GM19240 (cell line): ENCODE results near the gene ATAD3C.
"Not testable (repeated sequence)": the region's sequence is repeated elsewhere in the genome, so short reads cannot be mapped to it uniquely, and the experiment has no call there.

Experiments
- DNase-seq: peaks from one replicate; pipeline ENCODE4 v3.0.0; 2011; ENCODE audit warnings: low spot score; ENCODE audit not compliant: insufficient read length

ATAD3C gene

GRCh38 chr1:1442069-1442770 is 7.3 kb upstream of the ATAD3C start:
- no peak for DNase-seq

DNA sequence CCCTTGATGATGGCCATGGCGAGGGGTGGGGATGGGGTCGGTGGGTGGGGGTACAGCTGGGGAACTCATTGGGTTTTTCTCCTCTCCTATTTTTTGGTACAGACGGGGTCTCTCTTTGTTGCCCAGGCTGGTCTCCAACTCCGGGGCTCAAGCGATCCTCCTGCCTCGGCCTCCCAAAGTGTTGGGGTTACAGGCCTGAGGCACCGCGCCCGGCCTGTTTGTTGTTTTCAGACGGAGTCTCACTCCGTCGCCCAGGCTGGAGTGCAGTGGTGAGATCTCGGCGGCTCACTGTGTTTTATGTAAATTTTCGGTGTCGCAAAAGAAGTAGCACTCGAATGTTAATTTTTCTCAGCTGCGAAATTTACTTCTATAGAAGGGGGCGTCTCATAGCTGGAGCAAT is 2.9 kb upstream of the ATAD3C start:
- not testable (repeated sequence) for DNase-seq

DNA sequence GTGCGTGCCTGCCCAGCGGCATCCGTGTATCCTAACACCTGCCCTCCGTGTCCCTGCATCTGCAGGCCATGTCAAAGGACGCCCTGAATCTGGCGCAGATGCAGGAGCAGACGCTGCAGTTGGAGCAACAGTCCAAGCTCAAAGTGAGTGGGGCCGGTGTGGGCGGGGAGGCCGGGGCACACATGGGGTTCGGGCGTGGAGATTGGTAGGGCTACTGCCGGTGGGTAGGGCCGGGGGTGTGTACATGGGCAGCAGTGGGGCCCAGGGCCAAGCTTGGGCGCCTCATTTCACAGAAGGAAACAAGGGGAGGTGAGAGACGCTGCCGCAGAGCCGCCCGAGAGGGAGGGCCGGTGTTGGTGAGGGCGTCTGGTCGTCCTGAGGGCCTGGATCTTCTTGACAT is 1.1 kb downstream of the ATAD3C start:
- DNase-seq: not testable (repeated sequence)

- DNase-seq: no peak
These were observed 2.3 kb downstream of the ATAD3C start for GRCh38 chr1:1451696-1452364.

GRCh38 chr1:1452365-1452739 is 2.9 kb downstream of the ATAD3C start:
- not testable (repeated sequence) for DNase-seq

- DNase-seq: no peak
These were observed 3.4 kb downstream of the ATAD3C start for GRCh38 chr1:1452882-1453281.

DNA sequence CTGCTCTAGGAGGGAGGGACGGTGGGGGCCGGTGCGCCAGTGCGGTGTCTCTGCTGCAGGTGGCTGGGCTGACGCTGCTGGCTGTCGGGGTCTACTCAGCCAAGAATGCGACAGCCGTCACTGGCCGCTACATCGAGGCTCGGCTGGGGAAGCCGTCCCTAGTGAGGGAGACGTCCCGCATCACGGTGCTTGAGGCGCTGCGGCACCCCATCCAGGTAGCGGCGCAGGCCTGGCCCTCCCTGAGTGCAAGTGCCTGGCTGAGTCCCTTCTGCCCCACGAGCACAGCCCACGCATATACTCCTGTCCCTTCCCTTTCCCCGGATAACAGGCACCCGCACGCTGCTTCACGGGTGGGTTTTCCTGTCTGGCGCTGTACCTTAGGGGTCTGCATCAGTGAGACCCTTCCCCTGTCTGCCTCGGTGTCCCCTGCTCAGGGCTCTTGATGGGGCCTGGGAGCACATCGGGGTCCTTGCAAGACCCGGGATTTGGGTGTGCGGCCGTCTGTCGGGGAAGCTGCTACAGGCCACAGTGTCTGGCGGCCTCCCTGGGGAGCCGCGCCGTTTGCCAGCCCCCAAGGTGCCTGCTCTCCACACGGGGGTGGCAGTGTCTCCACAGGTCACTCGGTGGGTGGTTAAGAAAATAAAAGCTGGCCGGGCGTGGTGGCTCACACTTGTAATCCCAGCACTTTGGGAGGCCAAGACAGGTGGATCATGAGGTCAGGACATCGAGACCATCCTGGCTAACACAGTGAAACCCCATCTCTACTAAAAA is 5.0 kb downstream of the ATAD3C start:
- DNase-seq: not testable (repeated sequence)

GRCh38 chr1:1455366-1455884 is 5.9 kb downstream of the ATAD3C start:
- no peak for DNase-seq

- DNase-seq: not testable (repeated sequence)
These were observed 6.4 kb downstream of the ATAD3C start for GRCh38 chr1:1455934-1456333.

GRCh38 chr1:1456683-1457255 is 7.3 kb downstream of the ATAD3C start:
- DNase-seq: not testable (repeated sequence)

DNA sequence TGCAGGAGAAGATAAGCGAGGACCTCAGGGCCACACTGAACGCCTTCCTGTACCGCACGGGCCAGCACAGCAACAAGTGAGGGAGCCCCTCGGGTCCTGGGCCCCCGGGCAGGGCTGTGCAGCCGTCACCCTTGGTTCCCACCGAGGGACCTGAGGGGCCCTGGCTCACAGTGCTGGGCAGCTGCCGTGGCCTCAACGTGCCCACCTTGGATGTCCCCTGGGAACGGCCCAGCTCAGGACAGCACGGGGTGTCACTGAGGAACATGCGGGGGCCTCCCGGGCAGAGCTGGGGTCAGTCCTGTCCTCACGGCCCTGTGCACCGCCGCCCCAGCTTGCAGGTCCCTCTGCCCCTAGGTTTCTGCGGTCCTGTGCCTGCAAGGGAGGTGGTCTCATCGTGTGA is 9.7 kb downstream of the ATAD3C start:
- not testable (repeated sequence) for DNase-seq

DNA sequence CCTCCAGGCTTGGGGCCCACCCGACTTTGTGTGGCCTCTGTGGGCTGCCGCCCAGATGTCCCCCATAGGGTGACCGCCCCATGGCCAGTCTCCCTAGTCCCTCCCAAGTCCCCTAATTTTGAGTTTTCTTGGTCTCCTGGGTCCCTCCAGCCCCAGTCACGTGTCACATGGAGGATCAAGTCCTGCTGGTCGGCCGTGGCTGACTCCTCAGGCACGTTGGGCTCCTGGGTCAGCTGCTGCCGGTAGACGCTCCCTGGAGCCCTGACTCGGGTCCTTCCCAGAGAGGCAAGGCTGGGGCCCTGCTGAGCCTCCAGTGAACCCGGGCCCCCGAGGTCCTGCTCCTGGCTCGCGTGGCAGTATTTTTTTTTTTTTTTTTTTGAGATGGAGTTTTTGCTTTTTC is 10.2 kb downstream of the ATAD3C start:
- not testable (repeated sequence) for DNase-seq

DNA sequence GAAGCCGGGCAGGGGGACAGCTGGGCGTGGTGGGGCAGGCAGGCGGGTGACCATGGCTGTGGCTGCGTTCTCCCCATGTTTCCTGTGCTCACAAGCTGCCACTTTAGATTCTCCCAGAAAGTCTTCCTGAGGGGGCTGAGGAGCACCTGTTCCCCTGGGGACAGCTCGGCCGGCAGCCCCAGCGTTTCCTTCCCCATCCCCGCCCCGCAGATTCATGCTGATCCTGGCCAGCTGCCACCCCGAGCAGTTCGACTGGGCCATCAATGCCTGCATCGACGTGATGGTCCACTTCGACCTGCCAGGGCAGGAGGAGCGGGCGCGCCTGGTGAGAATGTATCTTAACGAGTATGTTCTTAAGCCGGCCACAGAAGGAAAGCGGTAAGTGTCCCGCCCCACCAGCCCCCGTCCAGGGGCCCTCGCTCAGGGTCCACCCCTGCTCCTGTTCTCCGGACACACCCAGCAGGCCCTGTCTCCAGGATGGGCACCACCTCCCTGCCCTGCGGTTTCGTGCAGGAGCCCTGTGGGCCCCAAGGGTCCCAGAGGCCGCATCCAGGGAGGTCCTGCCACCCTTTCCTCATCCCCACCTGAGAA is 11.1 kb downstream of the ATAD3C start:
- DNase-seq: no peak

GRCh38 chr1:1461721-1462317 is 12.3 kb downstream of the ATAD3C start:
- no peak for DNase-seq

DNA sequence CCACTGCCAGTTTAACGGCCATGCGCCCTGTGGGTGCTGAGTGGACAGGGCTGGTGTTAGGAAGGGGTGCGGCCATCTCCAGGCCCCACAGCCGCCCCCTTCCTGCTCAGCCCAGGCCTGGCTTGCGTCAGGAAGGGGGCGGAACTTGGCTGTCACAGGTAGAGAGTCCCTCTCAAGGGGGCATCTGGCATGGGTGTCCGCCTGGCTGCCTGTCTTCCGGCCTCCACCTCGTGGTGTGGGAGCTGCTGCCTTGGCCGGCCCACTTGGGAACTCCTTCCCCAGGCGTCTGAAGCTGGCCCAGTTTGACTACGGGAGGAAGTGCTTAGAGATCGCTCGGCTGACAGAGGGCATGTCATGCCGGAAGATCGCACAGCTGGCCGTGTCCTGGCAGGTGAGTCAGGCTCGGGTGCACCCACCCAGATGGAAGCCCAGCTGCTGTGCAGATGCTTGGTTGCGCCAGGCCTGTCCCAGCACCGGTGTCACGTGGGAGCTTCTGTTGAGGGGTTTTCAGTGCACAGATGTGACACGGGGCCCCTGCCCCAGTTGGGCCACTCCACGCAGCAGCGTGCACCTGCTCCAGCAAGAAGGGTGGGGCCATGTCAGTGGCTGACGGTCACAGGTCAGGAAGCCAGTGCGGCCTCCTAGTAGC is 13.0 kb downstream of the ATAD3C start:
- DNase-seq: no peak

DNA sequence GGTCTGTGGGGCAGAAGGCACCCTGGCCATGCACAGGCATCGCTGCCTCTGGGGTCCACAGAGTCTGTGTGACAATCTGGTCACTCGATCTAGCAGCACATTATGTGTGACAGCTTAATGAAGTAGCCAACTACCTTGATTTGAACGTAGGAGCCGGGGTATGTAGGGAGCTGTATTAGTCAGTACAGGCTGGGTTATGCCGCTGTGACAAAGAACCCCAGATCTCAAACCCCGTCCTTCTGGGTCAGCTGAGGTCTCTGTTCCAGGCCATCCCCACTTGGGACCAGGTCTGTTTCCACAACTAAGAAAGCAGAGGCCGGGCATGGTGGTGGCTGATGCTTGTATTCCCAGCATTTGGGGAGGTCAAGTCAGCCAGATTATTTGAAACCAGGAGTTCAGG is 13.8 kb downstream of the ATAD3C start:
- no peak for DNase-seq

DNA sequence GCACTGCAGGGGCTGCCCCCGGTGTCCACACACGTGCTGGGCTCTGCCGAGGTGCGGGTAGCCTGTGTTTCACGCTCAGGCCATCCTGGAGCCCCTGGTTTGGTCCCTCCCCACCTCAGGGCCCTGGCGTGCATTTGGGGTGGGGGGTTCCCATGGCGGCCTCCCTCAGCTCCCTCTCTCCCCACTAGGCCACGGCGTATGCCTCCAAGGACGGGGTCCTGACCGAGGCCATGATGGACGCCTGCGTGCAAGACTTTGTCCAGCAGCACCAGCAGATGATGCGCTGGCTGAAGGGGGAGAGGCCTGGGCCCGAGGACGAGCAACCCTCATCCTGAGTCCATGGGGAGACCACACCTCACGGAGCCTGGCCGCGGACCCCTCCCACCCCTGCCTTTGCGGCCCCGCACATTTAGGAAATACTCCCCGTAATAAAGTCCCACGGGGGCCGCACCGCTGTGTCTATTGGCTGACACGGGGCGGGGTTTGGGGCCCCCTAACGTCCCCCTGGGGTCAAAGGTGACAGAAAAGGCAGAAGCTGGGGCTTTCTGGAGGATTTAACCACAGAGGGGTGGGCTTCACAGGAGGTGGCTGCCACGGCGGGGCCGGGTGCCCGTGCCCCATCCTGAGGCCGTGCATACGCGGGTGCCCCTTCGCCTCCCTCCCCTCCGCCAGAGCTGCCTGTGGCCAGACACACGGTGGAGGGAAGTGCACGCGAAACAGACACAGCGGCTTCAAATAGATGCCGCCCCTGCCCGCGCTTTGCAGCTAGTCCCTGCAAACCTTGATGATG is 18.9 kb downstream of the ATAD3C start:
- not testable (repeated sequence) for DNase-seq

DNA sequence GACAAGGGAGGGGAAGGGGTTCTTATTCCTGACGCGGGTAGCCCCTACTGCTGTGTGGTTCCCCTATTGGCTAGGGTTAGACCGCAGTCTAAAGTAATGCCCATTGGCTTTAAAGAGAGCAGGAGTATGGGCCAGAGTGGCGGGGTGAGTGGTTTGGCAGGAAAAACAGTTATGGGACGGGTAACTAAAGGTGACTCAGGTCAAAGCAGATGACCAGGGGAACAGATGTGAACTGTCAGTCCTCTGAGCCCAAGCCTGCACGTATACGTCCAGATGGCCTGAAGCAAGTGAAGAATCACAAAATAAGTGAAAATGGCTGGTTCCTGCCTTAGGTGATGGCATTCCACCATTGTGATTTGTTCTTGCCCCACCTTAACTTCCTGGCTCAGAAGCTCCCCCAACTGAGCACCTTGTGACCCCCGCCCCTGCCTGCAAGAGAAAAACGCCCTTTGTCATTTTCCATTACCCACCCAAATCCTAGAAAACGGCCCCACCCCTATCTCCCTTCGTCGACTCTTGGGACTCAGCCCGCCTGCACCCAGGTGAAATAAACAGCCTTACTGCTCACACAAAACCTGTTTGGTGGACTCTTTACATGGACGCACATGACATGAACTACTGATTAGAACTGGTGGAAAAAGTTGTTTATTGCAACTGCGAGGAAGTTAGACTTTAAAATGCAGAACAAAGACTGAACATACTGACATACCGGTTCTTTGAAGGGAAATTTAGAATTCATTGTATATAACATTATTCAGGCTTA is 21.3 kb downstream of the ATAD3C start:
- no peak for DNase-seq
